ENCODE results near the gene JADE1. TPM values are rescaled to one million over a fixed set of nuclear protein-coding genes. Genes with fewer than 3 reads are reported as not detected.

JADE1 gene
- total and polyA plus RNA-seq, 2 experiments from 2014 or later = 84.2 to 158 TPM

- no peak for TF ChIP-seq ZNF462 (CRISPR knock-in tag; IDR thresholded peaks at IDR 0.05)
- no peak for TF ChIP-seq ZNF331 (CRISPR knock-in tag; IDR thresholded peaks at IDR 0.05; ENCODE audit: low read depth)
- TF ChIP-seq NANOG (IDR thresholded peaks at IDR 0.05; ENCODE audit: borderline replicate concordance) = no peak
- no peak for TF ChIP-seq EZH2 (IDR thresholded peaks at IDR 0.05; ENCODE audit: low read depth, unreplicated experiment)
These were observed 41.0 kb upstream of the JADE1 start (continued) for GRCh38 chr4:128768373-128768996.

DNA sequence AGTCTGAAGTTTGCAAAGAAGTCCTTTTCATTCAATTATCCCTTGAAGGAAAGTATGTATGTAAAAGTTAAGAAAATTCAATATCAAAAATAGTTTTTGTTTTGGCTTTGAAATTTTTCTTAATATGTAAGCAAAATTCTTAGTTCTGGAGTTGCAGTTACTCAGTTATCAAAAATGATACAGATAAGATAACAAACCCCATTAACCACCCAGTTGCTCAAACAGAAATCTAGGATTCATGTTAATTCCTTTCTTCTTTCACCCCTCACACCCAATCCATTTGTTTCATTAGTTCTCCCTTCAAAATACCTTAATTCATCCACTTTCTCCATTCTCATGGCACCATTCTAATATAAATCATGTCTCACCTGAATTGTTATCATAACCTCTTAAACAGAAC is 40.5 kb upstream of the JADE1 start:
- no peak overlapping the region for H3K4me3 Mint-ChIP-seq
- Histone ChIP-seq H3K27me3 (ENCODE audit: insufficient read depth) (no peaks in the 10 kb centered on the region), H3K36me3 (ENCODE audit: insufficient read depth) (no peaks in the 10 kb centered on the region; the same call in 1 of the 2 replicates), H3K79me2 (replicated peaks; ENCODE audit: insufficient read depth) (no peaks in the 10 kb centered on the region), H3K4me3 (no peak overlapping the region), H2AFZ (no peak overlapping the region), H3F3A (replicated peaks; ENCODE audit: low read depth) (no peaks in the 10 kb centered on the region), H4K20me1 (replicated peaks; ENCODE audit: insufficient read depth) (no peaks in the 10 kb centered on the region), H3K4me1 (ENCODE audit: insufficient read depth) (no peaks in the 10 kb centered on the region), H3K27ac (ENCODE audit: low read depth) (no peak overlapping the region), H3K4me2 (no peak overlapping the region), H3K9me2 (ENCODE audit: insufficient read depth) (peaks cover 6% of the 10 kb centered on the region; the same call in 1 of the 2 replicates)
- ATAC-seq (no peak), DNase-seq (ENCODE audit: low spot score) (no peak)
- H3K27me3 Mint-ChIP-seq (ENCODE audit: insufficient read depth, low read depth, poor library complexity) = no peaks in the 10 kb centered on the region
- H3K27ac Mint-ChIP-seq = no peak overlapping the region
- no peaks in the 10 kb centered on the region; the same call in 2 of the 3 replicates for H3K9me3 Mint-ChIP-seq
- no peaks in the 10 kb centered on the region for H3K36me3 Mint-ChIP-seq (ENCODE audit: low read depth)
- no peaks in the 10 kb centered on the region for H3K4me1 Mint-ChIP-seq
- no peak for TF ChIP-seq EZH2phosphoT487 (IDR thresholded peaks at IDR 0.05; ENCODE audit: unreplicated experiment)
- TF ChIP-seq ETS1 (IDR thresholded peaks at IDR 0.05) = no peak
- TF ChIP-seq JUNB (IDR thresholded peaks at IDR 0.05; ENCODE audit: unreplicated experiment) = no peak
- no peak for TF ChIP-seq ZNF331 (CRISPR knock-in tag; IDR thresholded peaks at IDR 0.05; ENCODE audit: low read depth)
- TF ChIP-seq NANOG (IDR thresholded peaks at IDR 0.05; ENCODE audit: borderline replicate concordance) = no peak
- TF ChIP-seq, protein P1, sequence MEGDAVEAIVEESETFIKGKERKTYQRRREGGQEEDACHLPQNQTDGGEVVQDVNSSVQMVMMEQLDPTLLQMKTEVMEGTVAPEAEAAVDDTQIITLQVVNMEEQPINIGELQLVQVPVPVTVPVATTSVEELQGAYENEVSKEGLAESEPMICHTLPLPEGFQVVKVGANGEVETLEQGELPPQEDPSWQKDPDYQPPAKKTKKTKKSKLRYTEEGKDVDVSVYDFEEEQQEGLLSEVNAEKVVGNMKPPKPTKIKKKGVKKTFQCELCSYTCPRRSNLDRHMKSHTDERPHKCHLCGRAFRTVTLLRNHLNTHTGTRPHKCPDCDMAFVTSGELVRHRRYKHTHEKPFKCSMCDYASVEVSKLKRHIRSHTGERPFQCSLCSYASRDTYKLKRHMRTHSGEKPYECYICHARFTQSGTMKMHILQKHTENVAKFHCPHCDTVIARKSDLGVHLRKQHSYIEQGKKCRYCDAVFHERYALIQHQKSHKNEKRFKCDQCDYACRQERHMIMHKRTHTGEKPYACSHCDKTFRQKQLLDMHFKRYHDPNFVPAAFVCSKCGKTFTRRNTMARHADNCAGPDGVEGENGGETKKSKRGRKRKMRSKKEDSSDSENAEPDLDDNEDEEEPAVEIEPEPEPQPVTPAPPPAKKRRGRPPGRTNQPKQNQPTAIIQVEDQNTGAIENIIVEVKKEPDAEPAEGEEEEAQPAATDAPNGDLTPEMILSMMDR (conservative IDR thresholded peaks at IDR 0.05; ENCODE audit: low read depth in 2 of 2) = no peak
- no peak for TF ChIP-seq REST (IDR thresholded peaks at IDR 0.05; ENCODE audit: unreplicated experiment)

Measured in GM23338 (cell line).